C4-2B (cell line): Measurements from ENCODE around the gene NELL1.

Experiments
- ZFX ChIP-seq: fragments of 450-650 bp; IDR thresholded peaks from 2 replicates; pipeline ENCODE4 v1.6.1; 2017
- TF ChIP-seq, protein P1 (sequence below): fragments of 450-650 bp; conservative IDR thresholded peaks from 2 replicates; pipeline ENCODE4 v1.5.1; 2017; ENCODE audit warnings: mild to moderate bottlenecking

DNA sequence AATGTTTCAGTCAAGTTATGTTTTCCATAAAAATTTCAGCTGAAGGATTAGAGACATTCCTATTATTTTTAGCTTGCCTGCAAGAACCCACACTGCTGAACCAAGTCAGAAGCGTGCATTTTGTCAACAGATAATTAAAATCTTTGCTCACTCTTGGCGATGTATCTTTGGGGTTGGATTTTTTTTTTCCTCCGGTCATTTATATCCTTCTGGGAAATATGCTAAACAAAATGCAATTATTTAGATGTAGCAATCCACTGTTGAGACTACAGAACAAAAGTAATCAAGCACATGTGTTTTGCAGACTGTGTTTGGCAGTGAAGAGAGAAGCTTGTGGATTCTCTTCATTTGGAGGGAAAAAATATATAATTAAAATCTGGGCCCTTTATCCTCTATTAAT lies 15.3 kb upstream of the NELL1 start:
- TF ChIP-seq, protein P1, sequence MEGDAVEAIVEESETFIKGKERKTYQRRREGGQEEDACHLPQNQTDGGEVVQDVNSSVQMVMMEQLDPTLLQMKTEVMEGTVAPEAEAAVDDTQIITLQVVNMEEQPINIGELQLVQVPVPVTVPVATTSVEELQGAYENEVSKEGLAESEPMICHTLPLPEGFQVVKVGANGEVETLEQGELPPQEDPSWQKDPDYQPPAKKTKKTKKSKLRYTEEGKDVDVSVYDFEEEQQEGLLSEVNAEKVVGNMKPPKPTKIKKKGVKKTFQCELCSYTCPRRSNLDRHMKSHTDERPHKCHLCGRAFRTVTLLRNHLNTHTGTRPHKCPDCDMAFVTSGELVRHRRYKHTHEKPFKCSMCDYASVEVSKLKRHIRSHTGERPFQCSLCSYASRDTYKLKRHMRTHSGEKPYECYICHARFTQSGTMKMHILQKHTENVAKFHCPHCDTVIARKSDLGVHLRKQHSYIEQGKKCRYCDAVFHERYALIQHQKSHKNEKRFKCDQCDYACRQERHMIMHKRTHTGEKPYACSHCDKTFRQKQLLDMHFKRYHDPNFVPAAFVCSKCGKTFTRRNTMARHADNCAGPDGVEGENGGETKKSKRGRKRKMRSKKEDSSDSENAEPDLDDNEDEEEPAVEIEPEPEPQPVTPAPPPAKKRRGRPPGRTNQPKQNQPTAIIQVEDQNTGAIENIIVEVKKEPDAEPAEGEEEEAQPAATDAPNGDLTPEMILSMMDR, result no peak
- no peak for TF ChIP-seq ZFX
